HK-2 (cell line): ENCODE results near the gene SOCS4.
"Not testable (repeated sequence)": the region's sequence is repeated elsewhere in the genome, so short reads cannot be mapped to it uniquely, and the experiment has no call there.

Experiments used
- DNase-seq: peaks from one replicate; pipeline ENCODE4 v3.0.0-alpha.2; 2018; ENCODE audit not compliant: unreplicated experiment

The SOCS4 gene

GRCh38 chr14:55026793-55027561 lies at the start of gene SOCS4, which contains the start of gene WDHD1:
SOCS4 (plus strand) TSS chr14:55027236; CDS start chr14:55043042, 15,806 bp downstream.
WDHD1 (minus strand) TSS chr14:55027099; CDS start chr14:55026787, 312 bp downstream.
- peak; percentile 96 for DNase-seq

- DNase-seq, result no peak
These were observed 48.0 kb upstream of the SOCS4 start for GRCh38 chr14:54979039-54979438.

- no peak for DNase-seq
These were observed 45.3 kb upstream of the SOCS4 start for GRCh38 chr14:54981698-54982097.

- no peak for DNase-seq
These were observed 41.9 kb upstream of the SOCS4 start for GRCh38 chr14:54985156-54985555.

GRCh38 chr14:55000381-55000780 lies 26.7 kb upstream of the SOCS4 start:
- DNase-seq, result no peak

- peak; percentile 18 for DNase-seq
These were observed 22.0 kb upstream of the SOCS4 start for GRCh38 chr14:55005071-55005470.

- no peak for DNase-seq
These were observed 12.0 kb upstream of the SOCS4 start for GRCh38 chr14:55015006-55015405.

GRCh38 chr14:55019968-55020554 lies 7.0 kb upstream of the SOCS4 start:
- no peak for DNase-seq

- not testable (repeated sequence) for DNase-seq
These were observed 2.7 kb upstream of the SOCS4 start for GRCh38 chr14:55024365-55024764.

- DNase-seq, result no peak
These were observed 1.1 kb upstream of the SOCS4 start for GRCh38 chr14:55025948-55026347.

- DNase-seq, result no peak
These were observed 619 bp upstream of the SOCS4 start for GRCh38 chr14:55026441-55026792.

- no peak for DNase-seq
These were observed 1.0 kb downstream of the SOCS4 start for GRCh38 chr14:55028066-55028465.

- DNase-seq, result no peak
These were observed 1.4 kb downstream of the SOCS4 start for GRCh38 chr14:55028476-55028875.

- no peak for DNase-seq
These were observed 4.2 kb downstream of the SOCS4 start for GRCh38 chr14:55031190-55031589.

GRCh38 chr14:55037995-55038394 lies 11.0 kb downstream of the SOCS4 start:
- not testable (repeated sequence) for DNase-seq

GRCh38 chr14:55038708-55039107 lies 11.7 kb downstream of the SOCS4 start:
- DNase-seq, result no peak

GRCh38 chr14:55043528-55043927 lies 16.5 kb downstream of the SOCS4 start:
- no peak for DNase-seq

- no peak for DNase-seq
These were observed 18.1 kb downstream of the SOCS4 start for GRCh38 chr14:55045087-55045486.

GRCh38 chr14:55047301-55048053 lies 20.4 kb downstream of the SOCS4 start:
- DNase-seq, result no peak

GRCh38 chr14:55048900-55049436 lies 21.9 kb downstream of the SOCS4 start:
- no peak for DNase-seq

- DNase-seq, result no peak
These were observed 24.1 kb downstream of the SOCS4 start for GRCh38 chr14:55051165-55051422.

- DNase-seq, result peak; percentile 96
These were observed 24.6 kb downstream of the SOCS4 start, which contains the start of gene MAPK1IP1L for GRCh38 chr14:55051423-55052268. MAPK1IP1L (plus strand) TSS chr14:55051647; CDS start chr14:55061684, 10,037 bp downstream.
